ENCODE data around the gene CDK10. TPM values are rescaled to one million over a fixed set of nuclear protein-coding genes. Genes with fewer than 3 reads are reported as not detected.

CDK10 gene
- total RNA-seq, 1 experiment from 2014 or later: 11.9 TPM

DNA sequence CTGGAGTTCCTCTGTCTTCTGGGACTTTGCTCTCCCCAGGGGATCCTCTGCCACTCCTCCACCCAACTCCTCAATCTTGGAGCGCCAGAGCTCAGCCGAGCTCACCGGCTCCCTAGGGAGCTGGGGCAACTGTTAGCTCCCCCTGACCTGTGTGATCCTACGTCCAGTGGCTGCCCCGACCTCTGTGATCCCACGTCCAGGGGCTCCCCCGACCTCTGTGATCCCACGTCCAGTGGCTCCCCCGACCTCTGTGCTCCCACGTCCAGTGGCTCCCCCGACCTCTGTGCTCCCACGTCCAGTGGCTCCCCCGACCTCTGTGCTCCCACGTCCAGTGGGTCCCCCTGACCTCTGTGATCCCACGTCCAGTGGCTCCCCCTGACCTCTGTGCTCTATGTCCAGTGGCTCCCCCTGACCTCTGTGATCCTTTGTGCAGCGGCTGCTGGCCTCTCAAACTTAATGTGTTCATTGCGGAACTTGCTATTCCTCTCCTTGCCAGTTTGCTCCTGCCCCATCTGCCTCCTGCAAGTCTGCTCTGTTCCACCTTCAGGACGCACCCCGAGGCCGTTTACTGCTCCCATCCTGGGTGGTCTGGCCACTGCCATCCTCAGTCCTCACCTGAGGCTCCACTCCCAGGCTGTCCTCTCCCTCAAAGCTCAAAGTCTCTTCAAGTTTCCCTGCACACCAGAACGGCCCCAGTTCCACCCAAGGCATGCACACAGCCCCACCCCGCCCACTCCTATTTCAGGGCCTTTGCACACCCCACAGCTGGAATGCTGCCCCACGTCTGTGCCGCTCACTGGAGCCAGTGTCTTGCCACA, 31.4 kb downstream of the CDK10 start:
- no peak for DNase-seq
- Histone ChIP-seq H3K27me3 (no peaks in the 10 kb centered on the region), H3K36me3 (peaks cover 3% of the 10 kb centered on the region), H3K4me3 (no peak overlapping the region), H3K9me3 (no peaks in the 10 kb centered on the region)

GRCh38 chr16:89720551-89720812, 34.0 kb downstream of the CDK10 start:
- peak; percentile 22 for DNase-seq
- Histone ChIP-seq H3K4me3 (peak overlapping the region; percentile 65), H3K36me3 (peaks cover 18% of the 10 kb centered on the region), H3K27me3 (no peaks in the 10 kb centered on the region), H3K9me3 (no peaks in the 10 kb centered on the region)

- DNase-seq: peak; percentile 80
- Histone ChIP-seq H3K9me3 (no peaks in the 10 kb centered on the region), H3K27me3 (no peaks in the 10 kb centered on the region), H3K36me3 (peaks cover 18% of the 10 kb centered on the region), H3K4me3 (peak within 1 kb of the TSS; percentile 65)
Measured at GRCh38 chr16:89720813-89721545, 34.5 kb downstream of the CDK10 start, which contains the start of the genes VPS9D1 and ZNF276. TSS of gene VPS9D1 (minus strand) at chr16:89720898. CDS start at chr16:89720861, 37 bp downstream. TSS of gene ZNF276 (plus strand) at chr16:89721537. CDS start at chr16:89721641, 104 bp downstream.

- DNase-seq: peak; percentile 58
- H3K36me3 ChIP-seq: peaks cover 18% of the 10 kb centered on the region
- H3K9me3 ChIP-seq: no peaks in the 10 kb centered on the region
Measured at GRCh38 chr16:89721546-89722391, 35.3 kb downstream of the CDK10 start.

DNA sequence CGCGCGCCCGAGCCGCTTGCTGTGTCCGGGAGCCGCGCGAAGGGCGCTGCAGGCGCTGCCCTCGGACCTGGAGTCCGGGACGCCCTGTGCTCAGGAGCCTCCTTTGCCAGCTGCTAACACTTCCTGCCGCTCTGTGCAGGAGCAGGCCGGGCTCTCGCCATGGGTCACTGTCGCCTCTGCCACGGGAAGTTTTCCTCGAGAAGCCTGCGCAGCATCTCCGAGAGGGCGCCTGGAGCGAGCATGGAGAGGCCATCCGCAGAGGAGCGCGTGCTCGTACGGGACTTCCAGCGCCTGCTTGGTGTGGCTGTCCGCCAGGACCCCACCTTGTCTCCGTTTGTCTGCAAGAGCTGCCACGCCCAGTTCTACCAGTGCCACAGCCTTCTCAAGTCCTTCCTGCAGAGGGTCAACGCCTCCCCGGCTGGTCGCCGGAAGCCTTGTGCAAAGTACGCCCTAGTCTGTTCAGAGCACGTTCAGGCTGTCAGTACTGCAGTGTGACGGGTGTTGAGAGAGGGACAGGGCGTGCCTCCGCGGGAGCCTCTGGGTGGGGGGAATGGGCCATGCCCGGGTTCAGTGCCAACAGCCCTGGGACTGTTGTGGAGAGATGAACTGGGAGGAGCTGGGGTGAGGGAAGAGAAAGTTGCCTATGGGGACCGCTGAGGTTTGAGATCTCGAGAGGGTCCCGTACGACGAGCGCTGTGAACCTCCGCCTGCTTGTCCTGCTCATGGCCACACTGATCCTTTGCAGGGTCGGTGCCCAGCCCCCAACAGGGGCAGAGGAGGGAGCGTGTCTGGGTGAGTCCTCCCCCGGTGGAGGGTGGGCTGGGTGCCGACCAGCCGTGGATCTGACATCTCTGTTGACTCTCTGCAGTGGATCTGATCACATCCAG, 36.1 kb downstream of the CDK10 start:
- H3K9me3 ChIP-seq: no peaks in the 10 kb centered on the region
- peak; percentile 26 for DNase-seq
- no peaks in the 10 kb centered on the region for H3K27me3 ChIP-seq
- peak overlapping the region; percentile 65 for H3K4me3 ChIP-seq
- peaks cover 18% of the 10 kb centered on the region for H3K36me3 ChIP-seq

More at GRCh38 chr16:89721546-89722391, 35.3 kb downstream of the CDK10 start:
- no peaks in the 10 kb centered on the region for H3K27me3 ChIP-seq
- peak overlapping the region; percentile 65 for H3K4me3 ChIP-seq

- Histone ChIP-seq H3K9me3 (no peaks in the 10 kb centered on the region), H3K27me3 (no peaks in the 10 kb centered on the region), H3K36me3 (peaks cover 19% of the 10 kb centered on the region), H3K4me3 (no peak overlapping the region)
- no peak for DNase-seq
Measured at GRCh38 chr16:89723279-89724250, 37.1 kb downstream of the CDK10 start.

DNA sequence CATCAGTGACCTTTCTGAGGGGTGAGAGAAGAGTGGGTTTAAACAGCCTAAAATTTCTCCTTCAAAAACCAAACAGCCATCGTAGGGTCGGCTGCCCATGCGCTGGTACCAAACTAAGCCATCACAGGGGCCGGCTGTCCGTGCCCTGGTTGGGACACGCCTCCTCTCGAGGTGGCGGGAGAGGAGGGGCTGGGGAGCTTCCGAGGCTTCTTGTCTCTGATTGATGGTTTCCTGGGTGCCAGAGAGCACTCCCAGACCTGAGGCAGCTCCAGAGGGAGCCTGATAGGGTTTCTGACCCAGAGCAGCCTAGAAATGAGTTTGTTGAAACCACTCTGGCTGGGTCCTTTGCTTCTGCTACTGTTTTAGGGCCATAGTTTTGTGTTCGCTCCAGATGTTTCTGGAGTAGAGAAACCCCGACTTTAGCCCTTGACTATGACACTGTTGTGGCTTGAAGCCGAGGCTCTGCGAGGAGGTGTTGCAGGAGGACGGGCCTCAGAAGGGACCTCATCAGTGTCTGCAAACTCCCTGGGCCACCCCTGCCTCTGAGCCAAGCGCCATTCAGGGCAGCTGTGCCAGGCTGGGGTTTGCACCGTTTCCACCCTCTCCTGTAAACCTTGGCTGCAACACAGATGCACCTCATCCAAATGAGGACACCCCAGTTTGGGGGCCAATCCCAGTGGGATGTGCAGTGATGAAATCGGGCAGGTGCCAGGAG, 41.1 kb downstream of the CDK10 start:
- Histone ChIP-seq H3K9me3 (no peaks in the 10 kb centered on the region), H3K36me3 (peaks cover 31% of the 10 kb centered on the region), H3K4me3 (no peak overlapping the region), H3K27me3 (no peaks in the 10 kb centered on the region)
- DNase-seq: no peak

- H3K9me3 ChIP-seq: no peaks in the 10 kb centered on the region
- peaks cover 16% of the 10 kb centered on the region for H3K36me3 ChIP-seq
- DNase-seq: no peak
- no peak overlapping the region for H3K4me3 ChIP-seq
- no peaks in the 10 kb centered on the region for H3K27me3 ChIP-seq
Measured at GRCh38 chr16:89729293-89729692, 42.8 kb downstream of the CDK10 start.

DNA sequence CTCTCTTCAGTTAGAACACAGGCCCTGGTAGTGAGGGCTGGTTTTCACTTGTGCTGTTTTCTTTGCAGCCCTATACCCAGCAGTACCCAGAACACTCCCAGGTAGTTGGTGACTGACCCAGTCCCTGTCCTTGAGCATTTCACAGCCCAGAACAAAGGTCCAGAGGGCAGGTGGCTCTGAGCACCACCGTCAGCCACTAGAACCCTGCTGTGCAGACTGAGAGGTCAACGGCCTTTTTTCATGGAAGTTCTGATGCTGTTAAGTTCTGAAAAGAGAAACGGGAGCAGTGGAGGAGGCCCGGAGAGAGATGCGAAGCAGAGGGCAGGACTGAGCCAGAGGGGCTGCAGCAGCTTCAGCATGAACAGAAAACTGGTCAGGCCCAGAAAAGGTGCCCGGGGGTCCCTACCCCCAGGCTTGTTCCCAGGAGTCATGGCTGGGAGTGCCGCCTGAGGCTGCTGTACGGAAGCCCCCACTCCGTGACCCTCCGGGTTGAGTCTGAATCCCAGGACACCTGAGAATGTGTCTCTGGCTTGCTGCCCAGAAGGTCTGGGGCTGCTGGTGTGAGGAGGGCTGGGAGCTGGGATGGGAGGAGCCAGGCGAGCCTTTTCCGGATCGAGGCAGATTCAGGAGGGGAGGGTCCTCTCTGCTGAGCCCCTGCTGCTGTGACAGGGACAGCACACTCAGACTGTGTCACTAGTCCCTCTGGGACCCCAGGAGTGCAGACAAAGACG, 43.5 kb downstream of the CDK10 start:
- no peak for DNase-seq
- Histone ChIP-seq H3K4me3 (no peak overlapping the region), H3K27me3 (no peaks in the 10 kb centered on the region), H3K36me3 (peaks cover 21% of the 10 kb centered on the region), H3K9me3 (no peaks in the 10 kb centered on the region)

- no peak overlapping the region for H3K4me3 ChIP-seq
- no peaks in the 10 kb centered on the region for H3K27me3 ChIP-seq
- peaks cover 23% of the 10 kb centered on the region for H3K36me3 ChIP-seq
- H3K9me3 ChIP-seq: no peaks in the 10 kb centered on the region
- DNase-seq: no peak
Measured at GRCh38 chr16:89730610-89731234, 44.2 kb downstream of the CDK10 start.

DNA sequence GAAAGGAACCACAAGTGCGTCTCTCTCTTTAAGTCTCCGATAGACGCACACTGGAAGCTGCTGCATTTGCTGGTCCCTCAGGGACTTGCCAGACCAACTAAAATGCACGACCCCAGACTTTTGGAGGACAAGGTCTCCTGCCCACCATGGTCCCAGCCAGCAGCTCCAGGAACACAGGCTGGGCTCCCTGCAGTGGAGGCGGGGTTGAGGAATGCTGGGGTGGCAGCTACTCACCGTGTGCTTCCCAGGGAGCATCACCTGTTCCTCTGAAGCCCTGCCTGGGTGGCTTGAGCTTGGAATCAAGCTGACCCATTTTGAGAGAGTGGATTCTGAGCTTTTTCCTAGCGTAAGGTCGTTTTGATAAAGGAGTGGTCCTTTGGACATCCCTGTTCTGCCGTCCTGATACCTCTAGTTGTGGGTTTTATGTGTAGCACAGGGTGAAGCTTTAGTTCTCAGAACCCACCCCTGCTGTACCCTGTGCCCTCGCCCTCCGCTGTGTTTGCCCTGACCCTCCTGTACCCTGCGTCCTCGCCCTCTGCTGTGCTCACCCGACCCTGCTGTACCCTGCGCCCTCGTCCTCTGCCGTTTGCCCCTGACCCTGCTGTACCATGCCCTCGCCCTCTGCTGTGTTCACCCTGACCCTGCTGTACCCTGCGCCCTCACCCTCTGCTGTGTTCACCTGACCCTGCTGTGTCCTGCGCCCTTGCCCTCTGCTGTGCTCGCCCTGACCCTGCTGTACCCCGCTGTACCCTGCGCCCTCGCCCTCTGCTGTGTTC, 45.8 kb downstream of the CDK10 start:
- no peaks in the 10 kb centered on the region for H3K27me3 ChIP-seq
- peaks cover 23% of the 10 kb centered on the region for H3K36me3 ChIP-seq
- DNase-seq: no peak
- no peaks in the 10 kb centered on the region for H3K9me3 ChIP-seq
- H3K4me3 ChIP-seq: no peak overlapping the region

- Histone ChIP-seq H3K4me3 (no peak overlapping the region), H3K36me3 (peaks cover 26% of the 10 kb centered on the region), H3K27me3 (no peaks in the 10 kb centered on the region), H3K9me3 (no peaks in the 10 kb centered on the region)
- no peak for DNase-seq
Measured at GRCh38 chr16:89732918-89733242, 46.4 kb downstream of the CDK10 start.

GRCh38 chr16:89733322-89733721, 46.8 kb downstream of the CDK10 start:
- Histone ChIP-seq H3K4me3 (no peak overlapping the region), H3K9me3 (no peaks in the 10 kb centered on the region), H3K27me3 (no peaks in the 10 kb centered on the region), H3K36me3 (peaks cover 28% of the 10 kb centered on the region)
- DNase-seq: no peak
